GM12892 (cell line): ENCODE data around the gene SPR.

Experiments
- DNase-seq: peaks from one replicate; pipeline ENCODE4 v3.0.0; 2011; ENCODE audit not compliant: insufficient read length
- FAIRE-seq: peaks from 2 replicates; lab custom pipeline; 2011; peaks lifted over from hg19 to GRCh38; lab: Jason Lieb, UNC
- POLR2A ChIP-seq: IDR thresholded peaks from 2 replicates; pipeline ENCODE4 v1.6.1; 2011; ENCODE audit warnings: low read depth, low read length, control low read depth
- POLR2AphosphoS5 ChIP-seq: IDR thresholded peaks from 2 replicates; pipeline ENCODE4 v1.6.1; 2011; ENCODE audit warnings: low read depth, low read length, control low read depth
- TAF1 ChIP-seq: IDR thresholded peaks from 2 replicates; pipeline ENCODE4 v1.6.1; 2011; ENCODE audit warnings: low read depth, mild to moderate bottlenecking, control low read depth, low read length, borderline replicate concordance

Gene SPR

GRCh38 chr2:72940786-72941185 lies 53.6 kb downstream of the SPR start:
- DNase-seq = no peak
- FAIRE-seq = no peak
- TF ChIP-seq TAF1 = no peak
- TF ChIP-seq POLR2AphosphoS5 = no peak
- no peak for TF ChIP-seq POLR2A
